HFFc6 (cell line): Measurements from ENCODE around the gene TENM4. TPM values are rescaled to one million over a fixed set of nuclear protein-coding genes. Genes with fewer than 3 reads are reported as not detected.

Experiments used
- DNase-seq: peaks from one replicate; pipeline ENCODE4 v3.0.0-alpha.2; 2018
- H3K27ac Mint-ChIP-seq: 2 replicates; pipeline ENCODE4 v1.8.0; 2020; ENCODE audit warnings: mild to moderate bottlenecking, mixed read lengths
- H3K27me3 Mint-ChIP-seq: 2 replicates; pipeline ENCODE4 v1.8.0; 2021; ENCODE audit warnings: mild to moderate bottlenecking, moderate library complexity, mixed read lengths; ENCODE audit not compliant: insufficient read depth
- H3K36me3 Mint-ChIP-seq: 2 replicates; pipeline ENCODE4 v1.8.0; 2021; ENCODE audit warnings: low read depth, mixed read lengths
- H3K4me1 Mint-ChIP-seq: 2 replicates; pipeline ENCODE4 v1.8.0; 2020; ENCODE audit warnings: low read depth, mixed read lengths
- H3K4me3 Mint-ChIP-seq: 2 replicates; pipeline ENCODE4 v1.8.0; 2020; ENCODE audit warnings: mild to moderate bottlenecking, moderate library complexity, mixed read lengths
- H3K9me3 Mint-ChIP-seq: 2 replicates; pipeline ENCODE4 v1.8.0; 2020; ENCODE audit warnings: mild to moderate bottlenecking, mixed read lengths
- total RNA-seq, 6 experiments: library from RNA; stranded (reverse); fragmentation: NEBNext Ultra II Directional; extraction: Animal tissue kit (Norgen Biotek cat#: 25700); gene quantifications; 2 replicates in 1 of 6; 3 replicates in 5 of 6; pipeline ENCODE4 v1.2.3, GENCODE V29; 2021
- TF ChIP-seq, protein P1 (sequence below): fragments of 200-600 bp; sonication (generic); IDR thresholded peaks from 2 replicates; pipeline ENCODE4 v1.5.0; 2021; ENCODE audit warnings: antibody characterized with exemption, mild to moderate bottlenecking

TENM4 gene
- total RNA-seq, 6 experiments from 2014 or later, result 20.9 to 45.5 (median 26.5) TPM

DNA sequence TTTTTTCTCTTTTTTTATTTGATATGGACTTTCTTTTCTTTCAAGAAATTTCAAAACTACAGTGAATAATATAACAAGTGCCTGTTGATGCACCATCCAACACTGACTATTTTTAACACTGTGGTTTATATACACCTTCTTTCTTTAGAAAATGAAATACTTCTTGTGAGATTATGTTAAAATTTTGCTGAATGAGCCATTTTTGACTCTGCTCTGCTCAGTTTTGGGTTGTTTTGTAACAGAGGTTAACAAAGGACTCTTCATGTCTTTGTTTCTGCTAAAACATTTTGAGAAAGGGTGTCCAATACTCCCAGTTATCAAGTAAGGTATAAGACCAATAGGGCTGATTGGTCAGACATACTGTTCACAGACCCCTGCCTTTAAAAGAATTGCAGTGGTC is 44.0 kb upstream of the TENM4 start:
- Mint-ChIP-seq H3K36me3 (no peaks in the 10 kb centered on the region), H3K4me3 (no peak overlapping the region), H3K27me3 (peaks cover 24% of the 10 kb centered on the region), H3K4me1 (peaks cover 17% of the 10 kb centered on the region), H3K9me3 (no peaks in the 10 kb centered on the region), H3K27ac (no peak overlapping the region)
- TF ChIP-seq, protein P1, sequence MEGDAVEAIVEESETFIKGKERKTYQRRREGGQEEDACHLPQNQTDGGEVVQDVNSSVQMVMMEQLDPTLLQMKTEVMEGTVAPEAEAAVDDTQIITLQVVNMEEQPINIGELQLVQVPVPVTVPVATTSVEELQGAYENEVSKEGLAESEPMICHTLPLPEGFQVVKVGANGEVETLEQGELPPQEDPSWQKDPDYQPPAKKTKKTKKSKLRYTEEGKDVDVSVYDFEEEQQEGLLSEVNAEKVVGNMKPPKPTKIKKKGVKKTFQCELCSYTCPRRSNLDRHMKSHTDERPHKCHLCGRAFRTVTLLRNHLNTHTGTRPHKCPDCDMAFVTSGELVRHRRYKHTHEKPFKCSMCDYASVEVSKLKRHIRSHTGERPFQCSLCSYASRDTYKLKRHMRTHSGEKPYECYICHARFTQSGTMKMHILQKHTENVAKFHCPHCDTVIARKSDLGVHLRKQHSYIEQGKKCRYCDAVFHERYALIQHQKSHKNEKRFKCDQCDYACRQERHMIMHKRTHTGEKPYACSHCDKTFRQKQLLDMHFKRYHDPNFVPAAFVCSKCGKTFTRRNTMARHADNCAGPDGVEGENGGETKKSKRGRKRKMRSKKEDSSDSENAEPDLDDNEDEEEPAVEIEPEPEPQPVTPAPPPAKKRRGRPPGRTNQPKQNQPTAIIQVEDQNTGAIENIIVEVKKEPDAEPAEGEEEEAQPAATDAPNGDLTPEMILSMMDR, result no peak
- DNase-seq, result no peak

DNA sequence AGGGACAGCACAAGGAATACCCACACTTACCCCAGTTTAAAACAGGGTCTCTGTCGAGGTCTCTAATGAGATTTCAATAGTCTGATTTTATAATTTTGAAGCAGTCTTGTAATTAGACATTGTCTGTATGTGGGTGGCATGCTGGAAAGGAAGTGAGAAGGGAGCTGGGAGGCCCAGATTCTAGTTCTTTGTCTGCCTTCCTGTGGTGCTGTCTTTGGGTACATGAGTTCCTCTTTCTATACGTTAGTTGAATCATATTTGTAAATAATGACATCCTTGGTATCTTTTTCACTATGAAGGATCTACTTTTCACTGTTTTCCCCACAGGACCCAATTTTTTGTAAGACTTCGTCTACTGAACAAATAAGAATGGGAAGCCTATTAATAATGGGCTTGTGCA is 42.0 kb upstream of the TENM4 start:
- Mint-ChIP-seq H3K9me3 (no peaks in the 10 kb centered on the region), H3K27me3 (peaks cover 30% of the 10 kb centered on the region), H3K4me3 (no peak overlapping the region), H3K4me1 (peaks cover 17% of the 10 kb centered on the region), H3K36me3 (no peaks in the 10 kb centered on the region), H3K27ac (no peak overlapping the region)
- TF ChIP-seq, protein P1, result no peak
- no peak for DNase-seq

DNA sequence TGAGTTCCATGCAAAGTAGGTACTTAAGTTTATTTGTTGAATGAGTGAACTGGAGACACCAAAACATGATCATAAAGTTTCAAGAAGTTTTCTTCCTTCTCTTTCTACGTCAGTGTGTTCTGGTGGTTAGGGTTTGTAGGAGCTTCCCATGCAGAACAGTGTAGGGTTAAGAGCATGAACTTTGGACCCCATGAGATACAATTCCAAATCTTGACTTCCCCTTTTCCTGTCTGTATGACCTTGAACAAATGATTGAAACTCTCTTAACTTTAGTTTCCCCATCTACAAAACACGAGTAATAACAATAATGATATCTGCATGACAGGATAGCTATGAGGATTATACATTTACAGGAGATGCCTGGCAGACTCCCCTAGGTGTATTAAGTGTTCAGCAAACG is 41.0 kb upstream of the TENM4 start:
- TF ChIP-seq, protein P1, result no peak
- peaks cover 28% of the 10 kb centered on the region for H3K27me3 Mint-ChIP-seq
- no peak for DNase-seq
- H3K27ac Mint-ChIP-seq, result no peak overlapping the region
- H3K4me3 Mint-ChIP-seq, result no peak overlapping the region
- H3K9me3 Mint-ChIP-seq, result no peaks in the 10 kb centered on the region
- peaks cover 17% of the 10 kb centered on the region for H3K4me1 Mint-ChIP-seq
- no peaks in the 10 kb centered on the region for H3K36me3 Mint-ChIP-seq

DNA sequence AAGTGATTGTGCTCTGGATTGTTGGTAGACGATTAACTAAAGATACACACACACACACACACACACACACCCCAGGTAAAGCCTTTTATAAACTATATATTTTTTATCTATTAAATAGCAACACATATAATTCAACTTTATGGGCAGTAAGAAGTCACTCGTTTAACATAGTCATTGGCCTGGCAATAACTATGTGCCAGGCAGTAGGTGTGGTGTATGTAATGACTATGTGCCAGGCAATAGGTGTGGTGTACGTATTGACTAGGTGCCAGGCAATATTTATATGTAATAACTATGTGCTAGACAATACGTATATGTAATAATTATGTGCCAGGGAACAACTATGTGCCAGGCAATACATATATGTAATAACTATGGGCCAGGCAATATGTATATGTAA is 40.0 kb upstream of the TENM4 start:
- TF ChIP-seq, protein P1, result no peak
- no peaks in the 10 kb centered on the region for H3K36me3 Mint-ChIP-seq
- H3K9me3 Mint-ChIP-seq, result no peaks in the 10 kb centered on the region
- H3K27ac Mint-ChIP-seq, result no peak overlapping the region
- peaks cover 8% of the 10 kb centered on the region; the same call in 1 of the 2 replicates for H3K4me1 Mint-ChIP-seq
- no peak overlapping the region for H3K4me3 Mint-ChIP-seq
- DNase-seq, result no peak
- H3K27me3 Mint-ChIP-seq, result peaks cover 23% of the 10 kb centered on the region

DNA sequence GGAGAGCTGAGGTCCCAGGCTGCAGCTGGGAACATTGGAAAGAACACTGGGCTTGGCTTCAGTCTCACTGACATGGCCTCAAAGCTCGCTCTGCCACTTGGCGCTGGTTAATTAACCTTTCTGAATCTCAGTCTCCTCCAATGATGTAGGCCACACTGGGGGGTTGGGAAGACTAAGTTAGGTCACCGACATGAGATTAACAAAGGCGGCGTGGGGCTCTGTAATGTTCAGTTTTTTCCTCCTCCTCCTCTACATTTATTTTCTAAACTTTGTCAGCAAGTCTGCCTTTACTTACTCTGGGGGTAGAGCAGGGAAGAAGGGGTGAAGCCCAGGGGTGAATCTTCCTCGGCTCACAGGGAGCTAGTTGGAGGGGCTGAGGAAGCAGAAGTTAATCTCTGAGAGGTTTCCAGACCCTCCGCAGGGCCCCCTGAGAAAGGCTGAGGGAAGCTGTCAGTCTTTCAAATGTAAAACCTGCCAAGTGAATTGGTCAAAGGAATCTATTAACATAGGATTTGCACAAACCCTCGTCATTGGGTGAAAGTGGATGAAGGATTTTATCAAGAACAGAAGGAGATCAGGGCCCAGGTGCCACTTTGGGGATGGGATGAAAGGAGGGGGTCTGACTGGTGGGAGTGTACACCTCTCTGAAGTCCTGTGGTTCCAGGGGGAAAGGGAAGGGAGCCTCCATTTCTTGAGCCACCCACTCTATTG is 32.1 kb upstream of the TENM4 start:
- DNase-seq, result no peak
- H3K9me3 Mint-ChIP-seq, result no peaks in the 10 kb centered on the region
- TF ChIP-seq, protein P1, result no peak
- no peak overlapping the region for H3K4me3 Mint-ChIP-seq
- no peak overlapping the region for H3K27ac Mint-ChIP-seq
- peaks cover 30% of the 10 kb centered on the region for H3K27me3 Mint-ChIP-seq
- no peaks in the 10 kb centered on the region for H3K36me3 Mint-ChIP-seq
- H3K4me1 Mint-ChIP-seq, result no peaks in the 10 kb centered on the region
